GM21528 (cell line): ENCODE measurements around the gene HYI.

Source experiments
- ATAC-seq: cut with Tn5 transposase; IDR thresholded peaks from one replicate; pipeline ENCODE4 v1.9.1; 2021; ENCODE audit warnings: mild to moderate bottlenecking, moderate library complexity; ENCODE audit not compliant: unreplicated experiment, low FRiP score

The HYI gene

GRCh38 chr1:43445606-43446387, 7.9 kb downstream of the HYI start:
- no peak for ATAC-seq

- no peak for ATAC-seq
These were observed 8.9 kb downstream of the HYI start for GRCh38 chr1:43444836-43445235.

GRCh38 chr1:43444151-43444828, 9.4 kb downstream of the HYI start:
- no peak for ATAC-seq

DNA sequence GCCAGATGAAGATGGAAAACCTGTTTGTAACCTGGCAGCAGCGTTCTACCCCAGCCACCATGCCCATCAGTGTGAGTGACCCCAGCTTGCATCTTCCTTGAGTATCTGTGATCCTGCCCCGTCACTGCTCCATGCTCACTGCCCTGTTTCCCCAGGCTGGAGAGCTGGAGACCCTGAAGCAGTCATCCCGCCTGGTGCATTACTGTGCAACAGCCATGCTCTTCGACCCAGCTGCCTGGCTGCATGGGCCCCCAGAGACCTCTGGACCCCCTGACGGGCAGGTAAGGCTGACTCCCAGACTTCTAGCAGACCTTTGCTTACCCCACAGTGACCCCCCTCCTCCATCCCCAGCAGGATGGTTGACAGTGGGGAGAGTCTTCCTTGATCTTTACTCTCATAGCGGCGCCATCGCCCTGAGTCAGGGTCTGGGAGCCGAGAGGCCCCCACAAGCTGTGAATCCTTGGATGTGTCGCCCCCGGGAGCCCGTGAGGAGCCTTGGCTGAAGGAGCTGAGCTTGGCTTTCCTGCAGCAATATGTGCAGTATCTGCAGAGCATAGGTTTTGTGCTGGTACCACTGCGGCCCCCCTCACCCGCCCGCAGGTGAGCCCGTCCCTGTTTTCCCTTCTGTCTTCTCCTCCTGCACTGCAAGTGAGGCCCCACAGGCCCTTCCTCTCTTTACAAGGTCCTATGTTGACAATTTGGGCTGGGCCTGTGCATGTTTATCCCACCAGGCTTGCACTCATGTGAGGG, 10.4 kb downstream of the HYI start:
- no peak for ATAC-seq

DNA sequence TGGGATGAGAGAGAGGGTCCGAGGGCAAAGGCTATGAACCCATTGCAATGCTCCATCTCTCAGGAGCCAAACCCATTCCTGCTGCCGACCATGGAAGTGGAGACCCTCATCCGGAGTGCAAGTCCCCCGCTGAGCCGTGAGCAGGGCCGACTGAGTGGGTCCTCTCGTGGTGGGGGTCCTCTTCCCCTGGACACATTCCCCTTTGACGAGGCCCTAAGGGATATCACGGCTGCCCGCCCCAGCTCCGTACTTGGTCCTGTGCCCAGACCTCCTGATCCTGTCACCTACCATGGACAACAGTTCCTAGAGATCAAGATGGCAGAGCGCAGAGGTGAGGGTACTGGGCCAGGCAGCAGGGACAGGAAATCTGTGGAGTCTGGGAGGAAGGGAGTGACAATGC, 11.0 kb downstream of the HYI start:
- no peak for ATAC-seq

DNA sequence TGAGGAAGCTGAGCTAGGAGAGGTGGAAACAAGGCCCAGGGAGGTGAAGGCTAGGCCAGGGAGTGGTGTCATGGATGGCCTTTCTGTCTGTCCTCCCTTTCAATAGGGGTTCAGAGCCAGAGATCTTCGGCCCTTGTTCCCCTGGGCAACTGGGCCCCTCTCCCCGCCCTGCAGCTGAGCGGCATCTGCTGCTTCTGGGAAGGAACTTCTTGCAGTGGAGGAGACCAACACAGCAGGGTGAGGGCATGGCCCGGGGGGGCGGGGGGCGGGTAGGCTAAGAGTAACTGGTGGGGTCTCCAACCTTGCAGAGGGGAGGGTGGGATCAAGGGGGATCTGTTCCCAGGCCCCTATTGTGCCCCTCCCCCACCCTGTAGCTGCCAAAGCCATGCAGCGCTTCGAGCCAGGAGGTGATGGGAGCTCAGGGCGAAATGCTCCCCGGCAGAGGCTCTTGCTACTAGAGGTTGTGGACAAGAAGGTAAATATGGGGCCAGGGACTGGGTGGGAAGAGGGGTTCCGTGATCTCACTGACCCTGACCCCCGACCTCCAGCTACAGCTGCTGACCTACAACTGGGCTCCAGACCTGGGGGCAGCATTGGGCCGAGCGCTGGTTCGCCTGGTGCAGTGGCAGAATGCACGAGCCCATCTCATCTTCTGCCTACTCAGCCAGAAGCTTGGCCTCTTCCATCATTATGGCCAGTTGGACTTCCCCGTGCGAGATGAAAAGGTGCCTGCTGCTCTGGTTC, 11.7 kb downstream of the HYI start:
- no peak for ATAC-seq

- ATAC-seq = no peak
These were observed 12.4 kb downstream of the HYI start for GRCh38 chr1:43441166-43441893.

DNA sequence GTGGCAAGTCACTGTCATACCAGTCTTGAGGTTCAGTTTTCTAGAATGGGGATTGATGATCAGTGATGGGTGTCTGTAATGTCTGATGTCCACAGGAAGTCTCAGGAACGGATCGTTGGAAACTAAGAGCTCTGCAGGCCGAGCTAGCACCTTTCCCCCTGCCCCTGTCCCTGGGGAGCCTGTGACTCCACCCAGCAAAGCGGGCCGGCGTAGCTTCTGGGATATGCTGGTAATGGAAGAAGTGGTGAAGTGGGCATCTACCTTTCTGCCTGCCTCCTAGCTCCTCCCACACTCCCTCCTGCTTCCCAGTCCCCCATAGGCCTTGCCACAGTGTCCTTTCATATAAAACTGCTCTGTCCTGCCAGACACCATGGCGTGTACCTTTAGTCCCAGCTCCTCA, 13.4 kb downstream of the HYI start:
- ATAC-seq = no peak

- no peak for ATAC-seq
These were observed 13.9 kb downstream of the HYI start for GRCh38 chr1:43439781-43440180.

DNA sequence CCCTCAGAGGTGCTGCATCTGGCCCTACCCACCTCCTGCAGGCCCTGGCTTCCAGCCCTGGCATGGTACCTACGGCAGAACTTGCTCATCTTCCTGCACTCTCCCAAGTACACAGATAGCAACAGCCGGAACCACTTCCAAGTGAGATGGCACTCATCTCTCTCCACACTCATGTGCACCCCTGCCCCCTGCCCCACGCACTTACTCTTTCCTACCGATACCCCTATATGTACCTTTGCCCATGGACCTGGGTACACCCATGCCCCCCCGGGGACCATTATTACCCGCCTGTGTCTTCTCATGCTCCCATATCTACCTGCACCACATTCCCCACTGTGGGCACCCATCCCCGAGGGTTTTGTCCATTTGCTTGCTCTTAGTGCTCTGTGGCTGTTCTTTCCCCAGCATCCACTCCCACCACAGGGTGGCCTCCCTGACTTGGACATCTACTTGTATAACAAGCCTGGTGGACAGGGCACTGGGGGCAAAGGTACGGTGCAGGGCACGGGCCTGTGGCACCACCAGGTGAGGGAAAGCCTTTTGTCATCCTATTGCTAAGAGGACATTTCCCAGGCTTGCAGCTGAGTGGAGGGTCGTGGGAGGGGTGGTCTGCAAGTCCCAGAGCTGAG, 14.7 kb downstream of the HYI start:
- ATAC-seq = no peak

DNA sequence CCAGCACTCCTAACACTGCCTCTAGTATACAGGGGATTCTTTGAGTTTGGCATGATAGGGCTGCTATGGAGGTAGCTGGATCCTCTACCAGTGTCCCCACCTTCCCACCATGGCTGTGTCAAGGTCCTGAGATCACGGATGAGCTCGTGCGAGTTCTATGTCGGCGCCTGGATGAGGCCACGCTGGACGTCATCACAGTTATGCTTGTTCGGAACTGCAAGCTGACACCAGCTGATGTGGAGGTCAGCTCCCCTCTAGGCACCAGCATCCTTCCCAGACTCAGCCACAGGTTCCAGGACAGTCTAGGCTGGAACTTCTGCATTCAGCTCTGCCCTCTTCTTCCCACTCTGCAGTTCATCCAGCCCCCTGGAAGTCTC, 15.2 kb downstream of the HYI start:
- no peak for ATAC-seq

DNA sequence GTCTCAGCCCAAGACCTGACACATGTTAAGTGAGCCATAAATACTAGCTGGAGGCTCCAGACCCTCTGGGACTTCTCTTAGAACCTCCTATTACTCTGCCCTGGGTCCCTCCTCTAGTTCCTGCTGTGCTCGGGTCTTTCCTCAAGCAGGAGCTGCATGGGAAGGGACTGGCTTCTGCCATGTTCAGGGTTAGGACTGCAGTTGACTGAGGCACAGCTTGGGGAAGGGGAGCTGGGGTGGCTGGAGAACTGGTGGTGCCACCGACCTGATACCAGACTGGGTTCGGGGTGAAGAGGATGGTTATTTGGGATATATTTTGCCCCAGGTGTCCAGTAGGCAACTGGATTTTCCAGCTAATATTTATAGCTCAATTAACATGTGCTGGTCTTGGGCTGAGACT, 15.7 kb downstream of the HYI start:
- ATAC-seq = no peak

GRCh38 chr1:43437031-43437973, 16.4 kb downstream of the HYI start:
- ATAC-seq = no peak

- ATAC-seq = no peak
These were observed 17.4 kb downstream of the HYI start for GRCh38 chr1:43436371-43436770.

DNA sequence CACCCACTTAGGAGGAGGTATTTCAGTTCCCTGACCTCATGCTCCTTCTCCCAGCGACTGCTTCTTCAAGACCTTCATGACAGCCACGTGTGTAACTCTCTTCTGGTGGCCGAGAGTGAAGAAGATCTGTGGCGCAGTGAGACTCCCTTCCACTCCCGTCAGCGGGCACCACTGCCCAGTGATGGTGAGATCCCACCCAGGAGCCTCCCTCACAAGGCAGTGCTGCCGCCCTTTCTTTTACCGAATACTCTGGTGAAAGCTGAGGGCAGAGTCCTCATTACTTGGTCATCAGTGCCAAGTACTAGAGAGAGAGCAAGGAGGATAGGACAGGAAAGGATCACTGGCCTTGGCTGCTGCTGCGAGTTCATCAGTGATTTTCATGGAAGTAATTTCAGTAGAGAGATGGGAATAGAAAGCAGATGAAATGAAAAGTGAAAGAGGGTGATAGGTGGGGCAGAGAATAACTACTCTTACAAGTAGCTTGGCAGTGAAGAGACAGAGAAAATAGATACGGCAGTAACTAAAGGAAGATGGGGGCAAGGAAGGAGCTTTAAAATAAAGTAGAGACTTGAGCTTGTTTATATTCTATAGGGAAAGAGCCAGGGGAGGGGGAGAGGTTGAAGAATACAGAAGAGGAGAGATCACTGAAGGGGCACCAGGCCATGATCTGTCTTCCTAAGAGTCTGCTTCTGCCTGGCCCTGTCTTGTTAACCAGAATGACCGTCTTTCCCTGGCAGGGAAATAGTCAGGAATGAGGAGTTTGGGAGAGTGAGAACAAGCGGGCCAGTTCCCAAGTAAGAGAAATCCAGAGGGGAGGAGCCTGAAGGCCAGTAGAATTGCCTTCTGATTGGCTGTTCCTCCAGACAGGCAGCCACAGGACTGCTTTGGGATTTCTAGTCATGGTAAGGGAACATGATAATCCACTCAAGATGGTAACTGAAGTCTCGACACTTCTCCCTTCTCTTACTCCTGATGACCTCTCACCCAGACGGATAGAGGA, 18.3 kb downstream of the HYI start:
- no peak for ATAC-seq

GRCh38 chr1:43434256-43434655, 19.5 kb downstream of the HYI start:
- no peak for ATAC-seq

DNA sequence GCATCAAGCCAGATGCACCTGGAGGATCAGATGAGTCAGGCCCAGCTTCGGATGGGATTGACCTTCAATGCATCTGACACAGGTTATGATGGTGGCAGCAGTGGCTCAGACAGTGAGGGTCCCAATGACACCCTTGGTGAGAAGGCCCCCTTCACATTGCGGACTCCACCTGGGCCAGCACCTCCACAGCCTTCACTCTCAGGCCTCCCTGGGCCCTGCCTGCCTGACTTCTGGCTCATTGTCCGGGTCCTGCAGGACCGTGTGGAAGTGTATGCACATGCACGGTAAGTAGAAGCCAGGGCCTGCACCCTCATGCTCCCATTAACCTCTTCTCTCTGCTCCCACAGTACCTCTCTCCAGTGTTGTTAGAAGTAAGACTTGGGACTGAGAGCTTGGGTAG, 20.8 kb downstream of the HYI start:
- ATAC-seq = no peak
